H1 (cell line): ENCODE data around the gene CKAP2L. TPM values are rescaled to one million over a fixed set of nuclear protein-coding genes. Genes with fewer than 3 reads are reported as not detected.
A peak's percentile ranks its signal among the peaks of the same experiment; 100 is the strongest.

ENCODE experiments used
- CTCF ChIA-PET: fragments of 300-600 bp; sonication (Branson Sonifier 250); formaldehyde crosslinking; loops from one replicate; lab custom pipeline; 2021; ENCODE audit not compliant: partially characterized antibody; lab: Charles Lee
- POLR2A ChIA-PET: fragments of 300-600 bp; sonication (Branson Sonifier 250); formaldehyde crosslinking; loops from one replicate; lab custom pipeline; 2021; ENCODE audit warnings: inconsistent platforms; ENCODE audit not compliant: partially characterized antibody; lab: Charles Lee
- DNase-seq, 2 experiments: peaks; one replicate each; pipeline versions ENCODE4 v3.0.0 to v3.0.0-alpha.2; 2010 to 2022; ENCODE audit warnings: low spot score in 2 of 2, low read depth in 1 of 2, mixed read lengths in 1 of 2
- FAIRE-seq: peaks from 2 replicates; lab custom pipeline; 2011; peaks lifted over from hg19 to GRCh38; lab: Jason Lieb, UNC
- H2AFZ ChIP-seq: 2 replicates; pipeline ENCODE4 v1.8.1; 2012; ENCODE audit warnings: low read length, inconsistent platforms
- H2AK5ac ChIP-seq: 2 replicates; pipeline ENCODE4 v1.6.1; 2013; ENCODE audit warnings: low read depth, low read length
- H2BK120ac ChIP-seq: replicated peaks from 2 replicates; pipeline ENCODE3; 2013; ENCODE audit warnings: low read depth, low read length, inconsistent platforms
- H2BK12ac ChIP-seq: 2 replicates; pipeline ENCODE4 v1.6.1; 2013; ENCODE audit warnings: low read depth, low read length
- H2BK15ac ChIP-seq: 2 replicates; pipeline ENCODE4 v1.6.1; 2013; ENCODE audit warnings: low read length
- H2BK20ac ChIP-seq: 2 replicates; pipeline ENCODE4 v1.6.1; 2013; ENCODE audit warnings: low read length
- H2BK5ac ChIP-seq: 2 replicates; pipeline ENCODE4 v1.6.1; 2013; ENCODE audit warnings: low read depth, low read length
- H3K14ac ChIP-seq: 2 replicates; pipeline ENCODE4 v1.6.1; 2013; ENCODE audit warnings: inconsistent platforms; ENCODE audit not compliant: insufficient read length
- H3K18ac ChIP-seq: 2 replicates; pipeline ENCODE4 v1.6.1; 2013; ENCODE audit warnings: low read length; ENCODE audit errors: extremely low read depth
- H3K23ac ChIP-seq: 2 replicates; pipeline ENCODE4 v1.6.1; 2013; ENCODE audit warnings: inconsistent platforms; ENCODE audit not compliant: insufficient read length
- H3K23me2 ChIP-seq: 2 replicates; pipeline ENCODE4 v1.6.1; 2013; ENCODE audit warnings: low read depth, low read length
- H3K27ac ChIP-seq: 2 replicates; pipeline ENCODE4 v1.6.1; 2011; ENCODE audit warnings: low read depth, low read length, inconsistent platforms
- H3K27me3 ChIP-seq, 4 experiments: replicated peaks in 1 of 4; 1 replicate in 1 of 4; 2 replicates in 3 of 4; pipeline versions ENCODE4 v1.6.1 to v1.8.1; 2011 to 2013; ENCODE audit warnings: low read length in 3 of 4, mild to moderate bottlenecking in 3 of 4, inconsistent platforms in 2 of 4, mixed read lengths in 2 of 4, moderate library complexity in 1 of 4; ENCODE audit not compliant: control insufficient read depth in 3 of 4, insufficient read depth in 3 of 4; ENCODE audit errors: extremely low read depth in 1 of 4
- H3K36me3 ChIP-seq, 4 experiments: 2 replicates each; pipeline versions ENCODE4 v1.6.1 to v1.8.1; 2011 to 2013; ENCODE audit warnings: mild to moderate bottlenecking in 4 of 4, low read length in 3 of 4, moderate library complexity in 2 of 4, control low read depth in 1 of 4, inconsistent platforms in 1 of 4; ENCODE audit not compliant: insufficient read depth in 4 of 4, control insufficient read depth in 2 of 4
- H3K4ac ChIP-seq: replicated peaks from 2 replicates; pipeline ENCODE3; 2013; ENCODE audit warnings: low read length, low read depth, mixed read lengths, inconsistent platforms; ENCODE audit not compliant: insufficient read length
- H3K4me1 ChIP-seq, 4 experiments: replicated peaks in 1 of 4; 1 replicate in 1 of 4; 2 replicates in 3 of 4; pipeline versions ENCODE4 v1.6.1 to v1.8.1; 2011 to 2013; ENCODE audit warnings: low read length in 3 of 4, inconsistent platforms in 2 of 4, mixed read lengths in 1 of 4; ENCODE audit not compliant: insufficient read depth in 4 of 4, control insufficient read depth in 3 of 4
- H3K4me2 ChIP-seq, 2 experiments: 2 replicates each; pipeline versions ENCODE4 v1.6.1 to v1.8.1; 2011 to 2013; ENCODE audit warnings: low read depth in 2 of 2, low read length in 2 of 2, control low read depth in 1 of 2, inconsistent platforms in 1 of 2, mild to moderate bottlenecking in 1 of 2; ENCODE audit not compliant: insufficient read depth in 1 of 2
- H3K4me3 ChIP-seq, 4 experiments: fragments of 200-600, 300-600 bp in 1 of 4; sonication (generic), shearing (Covaris generic), sonication (Bioruptor Twin) in 1 of 4; 2 replicates each; pipeline versions ENCODE4 v1.5.1 to v1.8.1; 2011 to 2016; ENCODE audit warnings: low read length in 4 of 4, low read depth in 3 of 4, control low read depth in 2 of 4, inconsistent platforms in 2 of 4, mild to moderate bottlenecking in 2 of 4, mixed read lengths in 1 of 4, moderate library complexity in 1 of 4; ENCODE audit not compliant: insufficient read depth in 2 of 4; ENCODE audit errors: extremely low read depth in 1 of 4
- H3K56ac ChIP-seq: replicated peaks from 2 replicates; pipeline ENCODE3; 2013; ENCODE audit warnings: low read depth, mild to moderate bottlenecking, mixed read lengths, low read length, inconsistent platforms; ENCODE audit not compliant: insufficient read length
- H3K79me1 ChIP-seq: 2 replicates; pipeline ENCODE4 v1.6.1; 2013; ENCODE audit warnings: low read depth, low read length, control low read depth
- H3K79me2 ChIP-seq, 2 experiments: 2 replicates each; pipeline versions ENCODE4 v1.6.1 to v1.8.1; 2012 to 2013; ENCODE audit warnings: low read length in 2 of 2, mild to moderate bottlenecking in 2 of 2, inconsistent platforms in 1 of 2; ENCODE audit not compliant: insufficient read depth in 2 of 2, control insufficient read depth in 1 of 2
- H3K9ac ChIP-seq, 4 experiments: replicated peaks in 1 of 4; 1 replicate in 1 of 4; 2 replicates in 3 of 4; pipeline versions ENCODE4 v1.6.1 to v1.8.1; 2011 to 2013; ENCODE audit warnings: low read depth in 3 of 4, low read length in 3 of 4, control low read depth in 2 of 4, mild to moderate bottlenecking in 2 of 4, moderate library complexity in 2 of 4, inconsistent platforms in 1 of 4; ENCODE audit errors: extremely low read depth in 1 of 4
- H3K9me3 ChIP-seq, 2 experiments: 2 replicates each; pipeline versions ENCODE4 v1.6.1 to v1.8.1; 2012 to 2013; ENCODE audit warnings: mild to moderate bottlenecking in 2 of 2, moderate library complexity in 2 of 2, control low read depth in 1 of 2, inconsistent platforms in 1 of 2, low read depth in 1 of 2, low read length in 1 of 2, mixed read lengths in 1 of 2; ENCODE audit not compliant: insufficient read depth in 2 of 2
- H4K20me1 ChIP-seq, 2 experiments: replicated peaks in 1 of 2; 2 replicates each; pipeline versions ENCODE3 to v1.8.1; 2011 to 2013; ENCODE audit warnings: inconsistent platforms in 2 of 2, low read length in 2 of 2, mild to moderate bottlenecking in 1 of 2; ENCODE audit not compliant: insufficient read depth in 2 of 2, control insufficient read depth in 1 of 2
- H4K5ac ChIP-seq: 2 replicates; pipeline ENCODE4 v1.6.1; 2013; ENCODE audit warnings: low read length, low read depth, mixed read lengths, inconsistent platforms; ENCODE audit not compliant: insufficient read length
- H4K8ac ChIP-seq: 2 replicates; pipeline ENCODE4 v1.8.0; 2013; ENCODE audit warnings: mild to moderate bottlenecking, moderate library complexity, low read length, inconsistent platforms; ENCODE audit not compliant: insufficient read depth; ENCODE audit errors: extremely low read depth
- H4K91ac ChIP-seq: replicated peaks from 2 replicates; pipeline ENCODE3; 2013; ENCODE audit warnings: low read length, mixed read lengths, inconsistent platforms; ENCODE audit not compliant: insufficient read length
- RAD21 ChIP-seq, 2 experiments: IDR thresholded peaks in 1 of 2; conservative IDR thresholded peaks in 1 of 2; 2 replicates each; pipeline ENCODE4 v1.6.1; 2011; ENCODE audit warnings: low read depth in 2 of 2, low read length in 2 of 2, improper control_type of control experiment in 1 of 2, inconsistent platforms in 1 of 2, mild to moderate bottlenecking in 1 of 2, moderate library complexity in 1 of 2
- RNF2 ChIP-seq: fragments of 200-900, 300-1000 bp; sonication (generic); IDR thresholded peaks from 2 replicates; pipeline ENCODE4 v1.7.1; 2016; ENCODE audit warnings: borderline replicate concordance, low read depth, mild to moderate bottlenecking, antibody characterized with exemption, low read length; ENCODE audit not compliant: poor library complexity, severe bottlenecking; ENCODE audit errors: missing control alignments
- SIN3A ChIP-seq, 2 experiments: IDR thresholded peaks in 1 of 2; conservative IDR thresholded peaks in 1 of 2; 2 replicates each; pipeline ENCODE4 v1.6.1; 2011 to 2012; ENCODE audit warnings: low read length in 2 of 2, improper control_type of control experiment in 1 of 2, low read depth in 1 of 2, mild to moderate bottlenecking in 1 of 2
- WGBS, 2 experiments: shearing (Covaris generic) in 1 of 2; methylation state at CpG; one replicate each; pipeline versions ENCODE4 v1.1.6 to v1.1.7; 2013 to 2015; ENCODE audit warnings: low lambda C conversion rate in 2 of 2, mixed read lengths in 2 of 2, inconsistent platforms in 1 of 2, low coverage in 1 of 2, missing lambda C conversion rate in 1 of 2; ENCODE audit not compliant: insufficient replicate concordance in 2 of 2, insufficient coverage in 1 of 2, insufficient read length in 1 of 2; ENCODE audit errors: extremely low coverage in 1 of 2, missing lambda C conversion rate in 1 of 2; 5-methylcytosine and 5-hydroxymethylcytosine counted together
- polyA plus RNA-seq, 7 experiments: library from polyadenylated mRNA; depleted of rRNA in 3 of 7; stranded (reverse) in 5 of 7; unstranded in 2 of 7; fragments of >200 nt in 5 of 7; fragments of 200-250 nt in 2 of 7; gene quantifications; 1 replicate in 5 of 7; 2 replicates in 1 of 7; 4 replicates in 1 of 7; pipeline versions ENCODE4 v1.2.1 to v1.2.3, GENCODE V29; 2011 to 2013; ENCODE audit warnings: missing spikeins in 2 of 7, mixed read lengths in 2 of 7
- total RNA-seq: library from RNA; stranded (reverse); fragmentation: NEBNext Ultra II Directional; extraction: Animal tissue kit (Norgen Biotek cat#: 25700); gene quantifications from 2 replicates; pipeline ENCODE4 v1.2.1, GENCODE V29; 2021
- TF ChIP-seq, protein P1 (sequence below), 3 experiments: IDR thresholded peaks; 1 replicate in 2 of 3; 2 replicates in 1 of 3; pipeline versions ENCODE4 v1.5.1 to v1.6.1; 2011; ENCODE audit warnings: low read length in 3 of 3, mild to moderate bottlenecking in 3 of 3, inconsistent platforms in 2 of 3, low read depth in 1 of 3, moderate library complexity in 1 of 3; ENCODE audit not compliant: insufficient read depth in 1 of 3; ENCODE audit errors: control extremely low read depth in 1 of 3

CKAP2L gene
- total and polyA plus RNA-seq, 2 of the 8 experiments (the other 6 are each of a cell fraction or from before 2014, with no cell fraction given): 2.5 to 20.7 TPM

DNA sequence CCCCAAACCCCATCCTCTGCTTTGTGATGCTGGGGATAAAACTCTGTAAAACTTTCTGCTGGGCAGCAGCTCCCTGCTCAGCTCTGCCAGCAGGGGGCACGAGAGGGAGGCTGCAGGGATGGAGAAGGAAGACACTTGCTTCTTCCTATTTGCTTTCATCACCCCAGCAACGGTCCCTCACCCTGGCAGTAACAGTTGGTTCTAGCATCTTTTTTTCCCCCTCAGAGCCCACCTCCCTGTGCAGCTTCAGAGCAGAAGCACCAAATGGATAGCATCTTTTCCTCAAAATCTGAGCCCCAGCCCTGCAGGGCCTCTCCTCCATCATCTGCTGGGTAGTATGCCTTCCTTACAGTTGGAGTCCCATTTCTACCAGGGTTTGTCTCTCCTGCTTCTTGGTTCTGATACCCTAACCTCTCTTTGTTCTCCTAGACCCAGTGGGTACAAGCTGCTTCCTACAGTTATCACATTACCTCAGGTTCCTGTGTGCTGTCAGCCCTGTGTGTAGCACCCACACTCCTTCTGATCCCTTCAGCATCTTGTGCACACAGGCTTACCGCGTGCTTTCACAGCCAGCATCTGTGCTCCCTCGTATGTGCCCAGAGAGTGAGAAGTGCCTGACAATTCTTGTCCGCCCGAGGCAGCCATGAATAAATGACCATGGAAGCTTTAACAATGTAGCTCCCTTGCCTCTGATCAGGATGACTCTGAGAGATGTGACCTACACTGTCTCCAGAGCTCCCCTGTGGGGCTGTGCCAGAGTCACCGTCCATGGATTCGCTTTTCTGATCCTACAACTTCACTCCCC lies 14.5 kb downstream of the CKAP2L start:
- H3K79me1 ChIP-seq: peaks cover 2% of the 10 kb centered on the region; the same call in 1 of the 2 replicates
- H3K56ac ChIP-seq: no peak overlapping the region
- peaks cover 2% of the 10 kb centered on the region in 2 experiments for H4K20me1 ChIP-seq
- no peak overlapping the region for H3K4ac ChIP-seq
- no peak overlapping the region for H2BK120ac ChIP-seq
- no peak overlapping the region for H4K91ac ChIP-seq
- H2BK12ac ChIP-seq: no peak overlapping the region
- no peaks in the 10 kb centered on the region for H3K4me1 ChIP-seq
- no peak overlapping the region for H3K4me3 ChIP-seq
- H4K8ac ChIP-seq: no peak overlapping the region; the same call in 1 of the 2 replicates
- H3K4me2 ChIP-seq: no peak overlapping the region
- no peaks in the 10 kb centered on the region; a peak in 1 of 4 replicates for H3K79me2 ChIP-seq
- DNase-seq (peak in 1 of 2 experiments; percentile 86), FAIRE-seq (peak; percentile 89)
- no peak overlapping the region for H4K5ac ChIP-seq
- POLR2A ChIA-PET: interaction anchor here (0.9 kb wide), 1 partner anchor 135 kb away, joined by 5 read pairs; no protein-coding TSS in a partner anchor
- H3K27ac ChIP-seq: peak overlapping the region; percentile 21; the same call in 1 of the 2 replicates
- H3K9ac ChIP-seq: no peak overlapping the region
- 78% methylated on average over 9 of the region's 9 CpGs; no CpG with 5 or more reads in 1 of the 2 experiments for WGBS, 2 experiments
- no peaks in the 10 kb centered on the region for H3K27me3 ChIP-seq
- no peak overlapping the region for H2AK5ac ChIP-seq
- no peak overlapping the region for H2BK15ac ChIP-seq
- H3K18ac ChIP-seq: no peak overlapping the region
- no peak overlapping the region for H2BK5ac ChIP-seq
- no peak overlapping the region for H2BK20ac ChIP-seq
- no peak overlapping the region for H3K23ac ChIP-seq
- peaks cover 0 to 33% (median 17%) of the 10 kb centered on the region in 4 experiments; a peak in 6 of 8 replicates for H3K36me3 ChIP-seq
- H2AFZ ChIP-seq: no peak overlapping the region
- no peaks in the 10 kb centered on the region for H3K23me2 ChIP-seq
- CTCF ChIA-PET: interaction anchor here (0.6 to 9.8 kb wide), 30 partner anchors 10 to 246 kb away, joined by 3 to 178 read pairs (median 4); no protein-coding TSS in a partner anchor
- TF ChIP-seq, protein P1, sequence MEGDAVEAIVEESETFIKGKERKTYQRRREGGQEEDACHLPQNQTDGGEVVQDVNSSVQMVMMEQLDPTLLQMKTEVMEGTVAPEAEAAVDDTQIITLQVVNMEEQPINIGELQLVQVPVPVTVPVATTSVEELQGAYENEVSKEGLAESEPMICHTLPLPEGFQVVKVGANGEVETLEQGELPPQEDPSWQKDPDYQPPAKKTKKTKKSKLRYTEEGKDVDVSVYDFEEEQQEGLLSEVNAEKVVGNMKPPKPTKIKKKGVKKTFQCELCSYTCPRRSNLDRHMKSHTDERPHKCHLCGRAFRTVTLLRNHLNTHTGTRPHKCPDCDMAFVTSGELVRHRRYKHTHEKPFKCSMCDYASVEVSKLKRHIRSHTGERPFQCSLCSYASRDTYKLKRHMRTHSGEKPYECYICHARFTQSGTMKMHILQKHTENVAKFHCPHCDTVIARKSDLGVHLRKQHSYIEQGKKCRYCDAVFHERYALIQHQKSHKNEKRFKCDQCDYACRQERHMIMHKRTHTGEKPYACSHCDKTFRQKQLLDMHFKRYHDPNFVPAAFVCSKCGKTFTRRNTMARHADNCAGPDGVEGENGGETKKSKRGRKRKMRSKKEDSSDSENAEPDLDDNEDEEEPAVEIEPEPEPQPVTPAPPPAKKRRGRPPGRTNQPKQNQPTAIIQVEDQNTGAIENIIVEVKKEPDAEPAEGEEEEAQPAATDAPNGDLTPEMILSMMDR (IDR thresholded peaks at IDR 0.05; ENCODE audit: control extremely low read depth in 1 of 3, insufficient read depth in 1 of 3, low read depth in 1 of 3, low read length in 3 of 3): peak; percentile 91 to 95 (median 92)
- no peak for TF ChIP-seq RNF2
- peak; percentile 88 to 90 for TF ChIP-seq RAD21 (IDR thresholded peaks at IDR 0.05 in 1 of 2, conservative IDR thresholded peaks at IDR 0.05 in 1 of 2; ENCODE audit: low read depth in 2 of 2, low read length in 2 of 2)
- TF ChIP-seq SIN3A (conservative IDR thresholded peaks at IDR 0.05 in 1 of 2, IDR thresholded peaks at IDR 0.05 in 1 of 2; ENCODE audit: low read depth in 1 of 2, low read length in 2 of 2): no peak
- H3K9me3 ChIP-seq: no peaks in the 10 kb centered on the region
- H3K14ac ChIP-seq: no peak overlapping the region
